A549 (cell line): ENCODE results near the gene GLCE. TPM values are rescaled to one million over a fixed set of nuclear protein-coding genes. Genes with fewer than 3 reads are reported as not detected.

Source experiments
- ATAC-seq, 2 experiments: fragments of 200-7000 bp in 1 of 2; fragments of >200 bp in 1 of 2; cut with Nextera tagmentation in 1 of 2; cut with Tn5 transposase in 1 of 2; 3 replicates each; pipeline versions ENCODE4 v1.8.0 to v1.9.1; 2018 to 2020; ENCODE audit warnings: mild to moderate bottlenecking in 1 of 2, moderate library complexity in 1 of 2
- CTCF ChIA-PET: fragments of 300-600 bp; sonication (Branson Sonifier 250); formaldehyde crosslinking; extraction: SDS; loops from one replicate; lab custom pipeline; 2021; ENCODE audit warnings: antibody characterized with exemption, inconsistent platforms; lab: Yijun Ruan, JAX
- POLR2A ChIA-PET: fragments of 350-600 bp; formaldehyde crosslinking; extraction: SDS; loops from one replicate; lab custom pipeline; 2021; ENCODE audit warnings: antibody characterized with exemption, inconsistent platforms; lab: Yijun Ruan, JAX
- DNase-seq, 2 experiments: peaks; one replicate each; pipeline versions ENCODE4 v3.0.0 to v3.0.0-alpha.2; 2011 to 2016; ENCODE audit warnings: low read depth in 1 of 2, low spot score in 1 of 2
- FAIRE-seq: peaks from 2 replicates; lab custom pipeline; 2011; peaks lifted over from hg19 to GRCh38; lab: Jason Lieb, UNC
- H3K27ac ChIP-seq, 2 experiments: fragments of >200 bp; sonication (Bioruptor Twin); formaldehyde crosslinking; 3 replicates each; pipeline ENCODE4 v1.5.1; 2016 to 2017
- H3K4me1 ChIP-seq: fragments of >200 bp; sonication (Bioruptor Twin); formaldehyde crosslinking; 3 replicates; pipeline ENCODE4 v1.6.1; 2016
- H3K4me2 ChIP-seq: fragments of >200 bp; sonication (Bioruptor Twin); formaldehyde crosslinking; 3 replicates; pipeline ENCODE4 v1.6.1; 2016
- H3K4me3 ChIP-seq: fragments of >200 bp; sonication (Bioruptor Twin); formaldehyde crosslinking; 3 replicates; pipeline ENCODE4 v1.5.1; 2016
- H3K9me3 ChIP-seq: fragments of >200 bp; sonication (Bioruptor Twin); formaldehyde crosslinking; 3 replicates; pipeline ENCODE4 v1.6.1; 2016
- ATOH8 ChIP-seq: fragments of 250-450 bp; sonication (Bioruptor Pico); IDR thresholded peaks from 2 replicates; pipeline ENCODE4 v1.5.0; 2020; ENCODE audit warnings: low read depth, mild to moderate bottlenecking, moderate library complexity
- CBX2 ChIP-seq: fragments of 200-600 bp; sonication (generic); IDR thresholded peaks from 2 replicates; pipeline ENCODE4 v1.6.1; 2016; ENCODE audit warnings: low read depth, mild to moderate bottlenecking, borderline replicate concordance
- CHD4 ChIP-seq: fragments of 200-600 bp; sonication (generic); IDR thresholded peaks from 2 replicates; pipeline ENCODE4 v1.6.1; 2016; ENCODE audit warnings: antibody characterized with exemption, mild to moderate bottlenecking, borderline replicate concordance
- E2F6 ChIP-seq: IDR thresholded peaks from 2 replicates; pipeline ENCODE4 v1.6.1; 2012; ENCODE audit warnings: low read depth, borderline replicate concordance
- EHF ChIP-seq: fragments of 250-450 bp; sonication (Bioruptor Pico); IDR thresholded peaks from 2 replicates; pipeline ENCODE4 v1.5.0; 2020; ENCODE audit warnings: mild to moderate bottlenecking
- EHMT2 ChIP-seq: fragments of 200-600 bp; sonication (generic); IDR thresholded peaks from 2 replicates; pipeline ENCODE4 v1.6.1; 2016; ENCODE audit warnings: antibody characterized with exemption, low read depth, mild to moderate bottlenecking, moderate library complexity
- ESRRA ChIP-seq: fragments of 150-350 bp; IDR thresholded peaks from 2 replicates; pipeline ENCODE4 v1.6.1; 2014; ENCODE audit warnings: mild to moderate bottlenecking, low read length, borderline replicate concordance
- FOSB ChIP-seq: fragments of 250-450 bp; sonication (Bioruptor Pico); IDR thresholded peaks from 2 replicates; pipeline ENCODE4 v1.5.0; 2020; ENCODE audit warnings: mild to moderate bottlenecking, moderate library complexity
- FOXS1 ChIP-seq: fragments of 250-450 bp; sonication (Bioruptor Pico); IDR thresholded peaks from 2 replicates; pipeline ENCODE4 v1.5.0; 2020; ENCODE audit warnings: mild to moderate bottlenecking, moderate library complexity
- HOXA7 ChIP-seq: fragments of 250-450 bp; sonication (Bioruptor Pico); IDR thresholded peaks from 2 replicates; pipeline ENCODE4 v1.5.0; 2020; ENCODE audit warnings: mild to moderate bottlenecking, moderate library complexity
- JUNB ChIP-seq: fragments of >200 bp; sonication (Bioruptor Twin); formaldehyde crosslinking; IDR thresholded peaks from 2 replicates; pipeline ENCODE4 v1.6.1; 2016
- MAZ ChIP-seq: fragments of 150-350 bp; IDR thresholded peaks from 2 replicates; pipeline ENCODE4 v1.6.1; 2014; ENCODE audit warnings: antibody characterized with exemption, low read depth, low read length, borderline replicate concordance
- MYC ChIP-seq: IDR thresholded peaks from 2 replicates; pipeline ENCODE4 v1.6.1; 2012; ENCODE audit warnings: mild to moderate bottlenecking, inconsistent platforms, low read length, improper control_type of control experiment, borderline replicate concordance
- NFE2L2 ChIP-seq: fragments of 150-350 bp; conservative IDR thresholded peaks from 2 replicates; pipeline ENCODE4 v1.6.1; 2014; ENCODE audit warnings: low read length
- NPAS2 ChIP-seq: fragments of 250-450 bp; sonication (Bioruptor Pico); IDR thresholded peaks from 2 replicates; pipeline ENCODE4 v1.8.0; 2022; ENCODE audit warnings: mild to moderate bottlenecking, moderate library complexity, borderline replicate concordance
- POLR2A ChIP-seq: IDR thresholded peaks from 2 replicates; pipeline ENCODE4 v1.6.1; 2012; ENCODE audit warnings: mild to moderate bottlenecking, low read length
- RAD21 ChIP-seq, 2 experiments: fragments of >200 bp in 1 of 2; sonication (Bioruptor Twin) in 1 of 2; formaldehyde crosslinking in 1 of 2; IDR thresholded peaks in 1 of 2; conservative IDR thresholded peaks in 1 of 2; 2 replicates in 1 of 2; 3 replicates in 1 of 2; pipeline ENCODE4 v1.6.1; 2012 to 2018; ENCODE audit warnings: inconsistent platforms in 1 of 2
- RARB ChIP-seq: fragments of 250-450 bp; sonication (Bioruptor Pico); IDR thresholded peaks from 2 replicates; pipeline ENCODE4 v1.8.0; 2021; ENCODE audit warnings: mild to moderate bottlenecking, moderate library complexity
- RCOR1 ChIP-seq: fragments of 150-350 bp; IDR thresholded peaks from 2 replicates; pipeline ENCODE4 v1.6.1; 2014; ENCODE audit warnings: antibody characterized with exemption, low read length, low read depth
- RFX5 ChIP-seq: fragments of 450-650 bp; IDR thresholded peaks from 2 replicates; pipeline ENCODE4 v1.7.1; 2014; ENCODE audit warnings: antibody characterized with exemption, mild to moderate bottlenecking, moderate library complexity
- TFCP2L1 ChIP-seq: fragments of 250-450 bp; sonication (Bioruptor Pico); IDR thresholded peaks from 2 replicates; pipeline ENCODE4 v1.5.0; 2021; ENCODE audit warnings: mild to moderate bottlenecking
- TP53 ChIP-seq: fragments of 250-450 bp; sonication (Bioruptor Pico); IDR thresholded peaks from 2 replicates; pipeline ENCODE4 v1.5.0; 2021; ENCODE audit warnings: mild to moderate bottlenecking, moderate library complexity
- ZNF302 ChIP-seq: fragments of 250-450 bp; sonication (Bioruptor Pico); IDR thresholded peaks from 2 replicates; pipeline ENCODE4 v1.9.0; 2021; ENCODE audit warnings: inconsistent platforms, mild to moderate bottlenecking, moderate library complexity
- ZSCAN20 ChIP-seq: fragments of 250-450 bp; sonication (Bioruptor Pico); IDR thresholded peaks from 2 replicates; pipeline ENCODE4 v1.8.0; 2022; ENCODE audit warnings: mild to moderate bottlenecking, moderate library complexity
- WGBS: methylation state at CpG from one replicate; pipeline ENCODE4 v1.1.6; 2017; ENCODE audit errors: missing lambda C conversion rate; 5-methylcytosine and 5-hydroxymethylcytosine counted together
- polyA minus RNA-seq: library from RNA; depleted of rRNA, polyadenylated mRNA; stranded (reverse); fragments of >200 nt; gene quantifications from 2 replicates; pipeline ENCODE4 v1.2.3, GENCODE V29; 2011; rRNA and poly(A)+ RNA removed
- polyA plus RNA-seq, 4 experiments: library from polyadenylated mRNA; depleted of rRNA in 3 of 4; stranded (reverse); fragments of >200 nt; fragmentation: RNase III in 1 of 4; extraction: RNeasy Plus Mini Kit Qiagen cat#74134 plus additional on column Dnase treatment in 1 of 4; gene quantifications; 2 replicates in 3 of 4; 3 replicates in 1 of 4; pipeline ENCODE4 v1.2.3, GENCODE V29; 2011 to 2017
- TF ChIP-seq, protein P1 (sequence below): IDR thresholded peaks from 2 replicates; pipeline ENCODE4 v1.6.1; 2012
- TF ChIP-seq, protein P2 (sequence below): fragments of 200-600 bp; sonication (generic); IDR thresholded peaks from 2 replicates; pipeline ENCODE4 v1.6.1; 2016; ENCODE audit warnings: antibody characterized with exemption, mild to moderate bottlenecking, moderate library complexity
- TF ChIP-seq, protein P3 (sequence below): fragments of 150-350 bp; IDR thresholded peaks from 2 replicates; pipeline ENCODE4 v1.6.1; 2014; ENCODE audit warnings: low read depth, mild to moderate bottlenecking, low read length
- TF ChIP-seq, protein P4 (sequence below): fragments of >200 bp; sonication (Bioruptor Twin); formaldehyde crosslinking; IDR thresholded peaks from 2 replicates; pipeline ENCODE4 v1.6.1; 2016
- TF ChIP-seq, protein P5 (sequence below): IDR thresholded peaks from 2 replicates; pipeline ENCODE4 v1.6.1; 2012

The GLCE gene
- 41.8 TPM in 2 replicates for polyA plus RNA-seq (2011; rRNA removed)
- polyA plus RNA-seq (2012; cell fraction: cytosol; rRNA removed): 13.2 and 14.5 TPM in 2 replicates
- polyA plus RNA-seq (2012; cell fraction: nucleus; rRNA removed): 6.1 and 10.1 TPM in 2 replicates
- polyA plus RNA-seq (2017; fragmentation: RNase III; extraction: RNeasy Plus Mini Kit Qiagen cat#74134 plus additional on column Dnase treatment): 19.0 to 21.5 TPM (median 19.6 TPM) in 3 replicates
- polyA minus RNA-seq: 21.5 and 22.8 TPM in 2 replicates

DNA sequence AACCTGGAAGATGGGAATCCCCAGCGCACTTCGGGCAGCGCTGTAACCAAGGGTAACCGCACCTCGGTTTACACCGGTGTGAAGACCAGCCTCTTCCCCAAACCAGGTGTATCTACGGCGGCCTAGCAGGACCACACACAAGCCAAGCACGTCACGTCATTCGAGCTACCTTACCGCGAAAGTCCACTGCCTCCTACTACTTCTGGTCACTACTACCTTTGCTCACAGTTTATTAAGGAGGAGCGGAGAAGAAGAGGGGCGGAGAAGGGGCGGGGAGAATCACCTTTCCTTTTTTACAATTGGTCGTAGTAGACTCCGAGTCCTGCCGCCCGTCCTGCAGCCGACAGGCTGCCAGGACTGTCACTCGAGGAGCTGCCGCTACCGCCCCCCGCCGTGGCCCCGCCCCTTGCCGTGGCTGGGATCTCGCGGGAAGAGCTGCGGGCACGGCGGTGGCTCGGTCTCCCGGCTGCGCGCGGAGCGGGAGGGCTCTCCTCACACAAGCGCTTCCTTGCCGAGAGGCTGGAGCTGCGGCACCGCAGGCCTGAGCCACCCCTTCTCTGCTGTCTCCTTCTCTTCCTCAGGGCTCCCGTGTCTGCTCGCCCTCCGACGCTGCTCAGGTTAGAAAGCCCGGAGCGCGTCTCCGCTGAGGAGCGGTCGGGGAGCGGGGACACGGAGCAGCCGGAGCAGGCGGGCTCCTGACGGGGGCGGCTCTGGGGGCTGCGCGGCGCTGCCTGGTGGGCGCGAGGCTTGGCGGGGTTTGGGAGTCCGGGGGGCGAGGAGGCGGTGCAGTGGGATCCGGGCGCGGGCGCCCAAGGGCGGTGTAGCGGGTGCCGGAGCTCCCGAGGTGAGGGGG is at the start of gene GLCE:
TSS of gene GLCE (plus strand) at position 495 of the 853 bp plus-strand sequence. CDS start 95,172 bp downstream, outside the sequence.
- Histone ChIP-seq H3K4me2 (peak within 1 kb of the TSS; percentile 95), H3K9me3 (no peaks in the 10 kb centered on the region), H3K27ac (peak within 1 kb of the TSS; percentile 84 to 89), H3K4me1 (peaks cover 22% of the 10 kb centered on the region), H3K4me3 (peak within 1 kb of the TSS; percentile 82)
- FAIRE-seq (peak; percentile 90), ATAC-seq (peak; percentile 93 to 96), DNase-seq (peak; percentile 97 to 99)
- ChIA-PET CTCF (interaction anchor here (0.8 to 6.2 kb wide), 23 partner anchors 10 to 255 kb away, joined by 3 to 51 read pairs (median 5); no protein-coding TSS in a partner anchor), POLR2A (interaction anchor here (0.5 to 2.2 kb wide), 19 partner anchors 15 to 896 kb away, joined by 3 to 10 read pairs (median 4); partner anchors contain the start of gene PAQR5)
- under 1% methylated on average over 31 of the region's 76 CpGs for WGBS
- TF ChIP-seq, protein P1, sequence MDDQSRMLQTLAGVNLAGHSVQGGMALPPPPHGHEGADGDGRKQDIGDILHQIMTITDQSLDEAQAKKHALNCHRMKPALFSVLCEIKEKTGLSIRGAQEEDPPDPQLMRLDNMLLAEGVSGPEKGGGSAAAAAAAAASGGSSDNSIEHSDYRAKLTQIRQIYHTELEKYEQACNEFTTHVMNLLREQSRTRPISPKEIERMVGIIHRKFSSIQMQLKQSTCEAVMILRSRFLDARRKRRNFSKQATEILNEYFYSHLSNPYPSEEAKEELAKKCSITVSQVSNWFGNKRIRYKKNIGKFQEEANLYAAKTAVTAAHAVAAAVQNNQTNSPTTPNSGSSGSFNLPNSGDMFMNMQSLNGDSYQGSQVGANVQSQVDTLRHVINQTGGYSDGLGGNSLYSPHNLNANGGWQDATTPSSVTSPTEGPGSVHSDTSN: peak; percentile 94
- TF ChIP-seq TFCP2L1 (CRISPR knock-in tag) (no peak), NFE2L2 (no peak), TP53 (CRISPR knock-in tag) (0 out of 2 replicates have a peak, but pooled peaks have one; percentile 40), CBX2 (no peak), HOXA7 (CRISPR knock-in tag) (no peak), FOSB (no peak), FOXS1 (CRISPR knock-in tag) (no peak), CHD4 (no peak), ATOH8 (CRISPR knock-in tag) (no peak), EHF (CRISPR knock-in tag) (no peak), POLR2A (peak; percentile 96), ESRRA (no peak), RFX5 (no peak), ZNF302 (CRISPR knock-in tag) (no peak), NPAS2 (CRISPR knock-in tag) (no peak), ZSCAN20 (CRISPR knock-in tag) (no peak), JUNB (no peak), RAD21 (conservative IDR thresholded peaks at IDR 0.05 in 1 of 2, IDR thresholded peaks at IDR 0.05 in 1 of 2) (peak in 1 of 2 experiments; percentile 12; a peak in 2 of 5 replicates), E2F6 (peak; percentile 23; the same call in 1 of the 2 replicates), MAZ (no peak), RARB (no peak), RCOR1 (no peak), MYC (no peak), EHMT2 (no peak)
- TF ChIP-seq, protein P2, sequence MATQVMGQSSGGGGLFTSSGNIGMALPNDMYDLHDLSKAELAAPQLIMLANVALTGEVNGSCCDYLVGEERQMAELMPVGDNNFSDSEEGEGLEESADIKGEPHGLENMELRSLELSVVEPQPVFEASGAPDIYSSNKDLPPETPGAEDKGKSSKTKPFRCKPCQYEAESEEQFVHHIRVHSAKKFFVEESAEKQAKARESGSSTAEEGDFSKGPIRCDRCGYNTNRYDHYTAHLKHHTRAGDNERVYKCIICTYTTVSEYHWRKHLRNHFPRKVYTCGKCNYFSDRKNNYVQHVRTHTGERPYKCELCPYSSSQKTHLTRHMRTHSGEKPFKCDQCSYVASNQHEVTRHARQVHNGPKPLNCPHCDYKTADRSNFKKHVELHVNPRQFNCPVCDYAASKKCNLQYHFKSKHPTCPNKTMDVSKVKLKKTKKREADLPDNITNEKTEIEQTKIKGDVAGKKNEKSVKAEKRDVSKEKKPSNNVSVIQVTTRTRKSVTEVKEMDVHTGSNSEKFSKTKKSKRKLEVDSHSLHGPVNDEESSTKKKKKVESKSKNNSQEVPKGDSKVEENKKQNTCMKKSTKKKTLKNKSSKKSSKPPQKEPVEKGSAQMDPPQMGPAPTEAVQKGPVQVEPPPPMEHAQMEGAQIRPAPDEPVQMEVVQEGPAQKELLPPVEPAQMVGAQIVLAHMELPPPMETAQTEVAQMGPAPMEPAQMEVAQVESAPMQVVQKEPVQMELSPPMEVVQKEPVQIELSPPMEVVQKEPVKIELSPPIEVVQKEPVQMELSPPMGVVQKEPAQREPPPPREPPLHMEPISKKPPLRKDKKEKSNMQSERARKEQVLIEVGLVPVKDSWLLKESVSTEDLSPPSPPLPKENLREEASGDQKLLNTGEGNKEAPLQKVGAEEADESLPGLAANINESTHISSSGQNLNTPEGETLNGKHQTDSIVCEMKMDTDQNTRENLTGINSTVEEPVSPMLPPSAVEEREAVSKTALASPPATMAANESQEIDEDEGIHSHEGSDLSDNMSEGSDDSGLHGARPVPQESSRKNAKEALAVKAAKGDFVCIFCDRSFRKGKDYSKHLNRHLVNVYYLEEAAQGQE: peak; percentile 98
- TF ChIP-seq, protein P3, sequence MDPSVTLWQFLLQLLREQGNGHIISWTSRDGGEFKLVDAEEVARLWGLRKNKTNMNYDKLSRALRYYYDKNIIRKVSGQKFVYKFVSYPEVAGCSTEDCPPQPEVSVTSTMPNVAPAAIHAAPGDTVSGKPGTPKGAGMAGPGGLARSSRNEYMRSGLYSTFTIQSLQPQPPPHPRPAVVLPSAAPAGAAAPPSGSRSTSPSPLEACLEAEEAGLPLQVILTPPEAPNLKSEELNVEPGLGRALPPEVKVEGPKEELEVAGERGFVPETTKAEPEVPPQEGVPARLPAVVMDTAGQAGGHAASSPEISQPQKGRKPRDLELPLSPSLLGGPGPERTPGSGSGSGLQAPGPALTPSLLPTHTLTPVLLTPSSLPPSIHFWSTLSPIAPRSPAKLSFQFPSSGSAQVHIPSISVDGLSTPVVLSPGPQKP: no peak
- TF ChIP-seq, protein P4, sequence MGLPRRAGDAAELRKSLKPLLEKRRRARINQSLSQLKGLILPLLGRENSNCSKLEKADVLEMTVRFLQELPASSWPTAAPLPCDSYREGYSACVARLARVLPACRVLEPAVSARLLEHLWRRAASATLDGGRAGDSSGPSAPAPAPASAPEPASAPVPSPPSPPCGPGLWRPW: no peak
- TF ChIP-seq, protein P5, sequence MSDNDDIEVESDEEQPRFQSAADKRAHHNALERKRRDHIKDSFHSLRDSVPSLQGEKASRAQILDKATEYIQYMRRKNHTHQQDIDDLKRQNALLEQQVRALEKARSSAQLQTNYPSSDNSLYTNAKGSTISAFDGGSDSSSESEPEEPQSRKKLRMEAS: peak; percentile 78
